ENCODE data around the gene PAGR1. TPM values are rescaled to one million over a fixed set of nuclear protein-coding genes. Genes with fewer than 3 reads are reported as not detected.
"Not testable (repeated sequence)": the region's sequence is repeated elsewhere in the genome, so short reads cannot be mapped to it uniquely, and the experiment has no call there.

PAGR1 gene
- total RNA-seq, 2 donors from 2014 or later: 64.3 to 64.4 TPM

DNA sequence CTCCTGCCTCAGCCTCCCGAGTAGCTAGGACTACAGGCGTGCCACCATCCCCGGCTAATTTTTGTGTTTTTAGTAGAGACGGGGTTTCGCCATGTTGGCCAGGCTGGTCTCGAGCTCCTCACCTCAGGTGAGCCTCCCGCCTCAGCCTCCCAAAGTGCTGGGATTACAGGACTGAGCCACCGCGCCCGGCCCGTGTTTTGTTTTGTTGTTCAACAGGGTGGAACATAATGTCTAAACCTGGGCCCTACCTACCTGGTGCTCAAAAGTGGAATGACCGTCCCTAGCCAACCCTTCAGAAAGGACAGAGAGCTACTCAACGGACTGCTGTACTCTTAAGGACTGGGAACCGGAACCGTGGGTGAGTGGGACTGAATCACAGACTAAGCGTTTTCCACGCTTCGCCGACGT is 26.2 kb upstream of the PAGR1 start:
- peak overlapping the region; percentile 89 to 91 for H3K4me3 ChIP-seq
- no peak for DNase-seq (ENCODE audit: low spot score)
- H3K27ac ChIP-seq: peak overlapping the region; percentile 92 to 93
- TF ChIP-seq POLR2A (IDR thresholded peaks at IDR 0.05): no peak
- TF ChIP-seq CTCF (IDR thresholded peaks at IDR 0.05): no peak
- no peak for TF ChIP-seq POLR2AphosphoS5 (IDR thresholded peaks at IDR 0.05)
- H3K4me1 ChIP-seq (replicated peaks): peaks cover 2% of the 10 kb centered on the region
- H3K36me3 ChIP-seq: no peaks in the 10 kb centered on the region
- WGBS: 58% methylated on average over 20 of the region's 20 CpGs
- no peaks in the 10 kb centered on the region for H3K27me3 ChIP-seq (replicated peaks; ENCODE audit: insufficient read depth)
- intact Hi-C loops (cut with DNase I): no loop called here
- H3K9me3 ChIP-seq: no peaks in the 10 kb centered on the region

- peak within 1 kb of the TSS; percentile 92 to 93 for H3K27ac ChIP-seq
- intact Hi-C loops (cut with DNase I): no loop called here
- peak; percentile 98 for DNase-seq (ENCODE audit: low spot score)
- under 1% methylated on average over 56 of the region's 67 CpGs for WGBS
- H3K27me3 ChIP-seq (replicated peaks; ENCODE audit: insufficient read depth): no peaks in the 10 kb centered on the region
- peaks cover 2% of the 10 kb centered on the region for H3K4me1 ChIP-seq (replicated peaks)
- H3K4me3 ChIP-seq: peak within 1 kb of the TSS; percentile 89 to 91
- H3K9me3 ChIP-seq: no peaks in the 10 kb centered on the region
- TF ChIP-seq POLR2AphosphoS5 (IDR thresholded peaks at IDR 0.05): peak; percentile 100
- peak; percentile 89 for TF ChIP-seq POLR2A (IDR thresholded peaks at IDR 0.05)
- TF ChIP-seq CTCF (IDR thresholded peaks at IDR 0.05): peak; percentile 51 to 94 (median 77)
- H3K36me3 ChIP-seq: no peaks in the 10 kb centered on the region
Observed at GRCh38 chr16:29790183-29790948, 25.6 kb upstream of the PAGR1 start, which contains the start of gene KIF22. TSS of gene KIF22 (plus strand) at chr16:29790751. CDS start at chr16:29790760, 9 bp downstream.

GRCh38 chr16:29790949-29791844 is 24.8 kb upstream of the PAGR1 start:
- Histone ChIP-seq H3K27me3 (replicated peaks; ENCODE audit: insufficient read depth) (no peaks in the 10 kb centered on the region), H3K4me1 (replicated peaks) (peaks cover 2% of the 10 kb centered on the region), H3K27ac (peak overlapping the region; percentile 92 to 93), H3K36me3 (no peaks in the 10 kb centered on the region), H3K4me3 (peak overlapping the region; percentile 89 to 91), H3K9me3 (no peaks in the 10 kb centered on the region)
- WGBS: 2% methylated on average over 31 of the region's 31 CpGs
- no peak for DNase-seq (ENCODE audit: low spot score)
- TF ChIP-seq POLR2A (IDR thresholded peaks at IDR 0.05): no peak
- no peak for TF ChIP-seq POLR2AphosphoS5 (IDR thresholded peaks at IDR 0.05)
- no peak for TF ChIP-seq CTCF (IDR thresholded peaks at IDR 0.05)
- intact Hi-C loops (cut with DNase I): no loop called here

GRCh38 chr16:29791845-29792807 is 23.8 kb upstream of the PAGR1 start:
- TF ChIP-seq POLR2AphosphoS5 (IDR thresholded peaks at IDR 0.05) (no peak), POLR2A (IDR thresholded peaks at IDR 0.05) (no peak), CTCF (IDR thresholded peaks at IDR 0.05) (no peak)
- intact Hi-C loops (cut with DNase I): no loop called here
- no peak overlapping the region for H3K27ac ChIP-seq
- DNase-seq (ENCODE audit: low spot score): no peak
- WGBS: 60% methylated on average over 9 of the region's 9 CpGs
- H3K4me3 ChIP-seq: peak overlapping the region in 1 of 2 donors; percentile 91
- no peaks in the 10 kb centered on the region for H3K27me3 ChIP-seq (replicated peaks; ENCODE audit: insufficient read depth)
- H3K9me3 ChIP-seq: no peaks in the 10 kb centered on the region
- H3K36me3 ChIP-seq: no peaks in the 10 kb centered on the region
- H3K4me1 ChIP-seq (replicated peaks): peaks cover 2% of the 10 kb centered on the region

DNA sequence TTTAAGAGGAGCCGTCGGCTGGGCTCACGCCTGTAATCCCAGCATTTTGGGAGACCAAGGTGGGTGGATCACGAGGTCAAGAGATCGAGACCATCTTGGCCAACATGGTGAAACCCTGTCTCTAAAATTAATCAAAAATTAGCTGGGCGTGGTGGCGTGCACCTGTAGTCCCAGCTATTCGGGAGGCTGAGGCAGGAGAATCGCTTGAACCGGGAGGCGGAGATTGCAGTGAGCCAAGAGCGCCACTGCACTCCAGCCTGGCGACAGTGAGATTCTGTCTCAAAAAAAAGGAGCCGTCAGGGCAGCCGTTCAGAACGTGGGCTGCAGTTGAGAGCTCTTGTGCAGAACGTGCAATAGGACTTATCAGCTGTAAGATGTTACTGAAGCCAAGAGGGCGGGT is 22.8 kb upstream of the PAGR1 start:
- H3K9me3 ChIP-seq; H3K4me1 ChIP-seq (replicated peaks); H3K27ac ChIP-seq; H3K27me3 ChIP-seq (replicated peaks; ENCODE audit: insufficient read depth); H3K36me3 ChIP-seq; H3K4me3 ChIP-seq; DNase-seq (ENCODE audit: low spot score); intact Hi-C loops (cut with DNase I): not testable (repeated sequence)
- 90% methylated on average over 18 of the region's 18 CpGs for WGBS
